Gastroesophageal sphincter (tissue), 4 donors: ENCODE results near the gene OR4B1. TPM values are rescaled to one million over a fixed set of nuclear protein-coding genes. Genes with fewer than 3 reads are reported as not detected.
"Not testable (repeated sequence)": the region's sequence is repeated elsewhere in the genome, so short reads cannot be mapped to it uniquely, and the experiment has no call there.

ENCODE experiments used
- ATAC-seq: fragments of 150-250 bp; one replicate; pipeline ENCODE4 v1.9.1; 2016; ENCODE audit warnings: mild to moderate bottlenecking, moderate library complexity
- H3K27ac ChIP-seq, 4 donors: fragments of 200-600 bp; sonication (generic) in 3 of 4; 1 replicate in 3 of 4; 2 replicates in 1 of 4; pipeline ENCODE4 v1.5.1; 2016 to 2019
- H3K27me3 ChIP-seq: fragments of 200-600 bp; sonication (generic); one replicate; pipeline ENCODE4 v1.5.1; 2019
- H3K36me3 ChIP-seq, 2 donors: fragments of 200-600 bp; sonication (generic); one replicate each; pipeline ENCODE4 v1.5.1; 2019; ENCODE audit warnings: control low read depth in 1 of 2
- H3K4me1 ChIP-seq, 3 donors: fragments of 200-600 bp; sonication (generic); 1 replicate in 2 of 3; 2 replicates in 1 of 3; pipeline ENCODE4 v1.5.1; 2016 to 2019; ENCODE audit warnings: control low read depth in 2 of 3
- H3K4me3 ChIP-seq, 2 donors: fragments of 200-600 bp; sonication (generic); one replicate each; pipeline ENCODE4 v1.5.1; 2019; ENCODE audit warnings: mild to moderate bottlenecking in 1 of 2, moderate library complexity in 1 of 2
- H3K9me3 ChIP-seq, 3 donors: fragments of 200-600 bp; sonication (generic); one replicate each; pipeline ENCODE4 v1.5.1; 2017 to 2019; ENCODE audit warnings: control low read depth in 2 of 3
- EP300 ChIP-seq: sonication (generic); formaldehyde crosslinking; IDR thresholded peaks from one replicate; pipeline ENCODE4 v1.6.1; 2017; ENCODE audit warnings: antibody characterized with exemption, mild to moderate bottlenecking
- POLR2A ChIP-seq, 2 donors: fragments of 450-650 bp; IDR thresholded peaks; one replicate each; pipeline ENCODE4 v1.6.1; 2017; ENCODE audit warnings: antibody characterized with exemption in 2 of 2, mild to moderate bottlenecking in 2 of 2, moderate library complexity in 1 of 2
- POLR2AphosphoS5 ChIP-seq: sonication (generic); formaldehyde crosslinking; IDR thresholded peaks from one replicate; pipeline ENCODE4 v1.6.1; 2017; ENCODE audit warnings: antibody characterized with exemption
- WGBS, 2 donors: methylation state at CpG; one replicate each; pipeline ENCODE4 v1.1.5; 2018; ENCODE audit warnings: low coverage in 1 of 2; 5-methylcytosine and 5-hydroxymethylcytosine counted together
- total RNA-seq, 4 donors: library from RNA; depleted of rRNA; stranded (reverse); fragments of >200 nt; gene quantifications; one replicate each; pipeline ENCODE4 v1.1.0, GENCODE V29; 2016
- TF ChIP-seq, protein P1 (sequence below), 4 experiments: fragments of 200-600 bp in 2 of 4; fragments of 450-650 bp in 2 of 4; sonication (generic) in 1 of 4; IDR thresholded peaks; one replicate each; pipeline ENCODE4 v1.5.1; 2017 to 2019; ENCODE audit warnings: antibody characterized with exemption in 4 of 4, mild to moderate bottlenecking in 2 of 4, moderate library complexity in 2 of 4

The OR4B1 gene
- total RNA-seq, 4 donors from 2014 or later, result not detected

DNA sequence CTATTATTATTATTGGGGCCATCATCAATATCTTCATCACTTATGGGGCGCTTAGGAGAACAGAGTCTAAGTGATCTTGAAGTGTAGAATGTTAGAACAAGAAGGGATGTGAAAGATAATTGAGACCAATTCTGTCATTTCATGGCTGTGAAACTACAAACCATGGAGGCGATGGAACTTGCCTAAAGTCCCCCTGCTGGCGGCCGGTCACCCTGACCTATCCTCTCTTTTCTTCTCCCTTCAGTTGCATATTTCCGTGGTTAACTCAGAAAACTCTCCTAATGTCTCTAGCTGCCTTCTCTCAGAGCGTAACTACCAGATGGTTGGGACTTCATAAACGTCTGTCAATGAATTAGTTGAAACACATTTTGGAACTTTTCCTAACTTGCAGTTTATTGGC, 6.6 kb upstream of the OR4B1 start:
- H3K4me1 ChIP-seq, result no peaks in the 10 kb centered on the region
- TF ChIP-seq, protein P1, sequence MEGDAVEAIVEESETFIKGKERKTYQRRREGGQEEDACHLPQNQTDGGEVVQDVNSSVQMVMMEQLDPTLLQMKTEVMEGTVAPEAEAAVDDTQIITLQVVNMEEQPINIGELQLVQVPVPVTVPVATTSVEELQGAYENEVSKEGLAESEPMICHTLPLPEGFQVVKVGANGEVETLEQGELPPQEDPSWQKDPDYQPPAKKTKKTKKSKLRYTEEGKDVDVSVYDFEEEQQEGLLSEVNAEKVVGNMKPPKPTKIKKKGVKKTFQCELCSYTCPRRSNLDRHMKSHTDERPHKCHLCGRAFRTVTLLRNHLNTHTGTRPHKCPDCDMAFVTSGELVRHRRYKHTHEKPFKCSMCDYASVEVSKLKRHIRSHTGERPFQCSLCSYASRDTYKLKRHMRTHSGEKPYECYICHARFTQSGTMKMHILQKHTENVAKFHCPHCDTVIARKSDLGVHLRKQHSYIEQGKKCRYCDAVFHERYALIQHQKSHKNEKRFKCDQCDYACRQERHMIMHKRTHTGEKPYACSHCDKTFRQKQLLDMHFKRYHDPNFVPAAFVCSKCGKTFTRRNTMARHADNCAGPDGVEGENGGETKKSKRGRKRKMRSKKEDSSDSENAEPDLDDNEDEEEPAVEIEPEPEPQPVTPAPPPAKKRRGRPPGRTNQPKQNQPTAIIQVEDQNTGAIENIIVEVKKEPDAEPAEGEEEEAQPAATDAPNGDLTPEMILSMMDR (IDR thresholded peaks at IDR 0.05), result no peak
- no peaks in the 10 kb centered on the region for H3K27me3 ChIP-seq
- no peak overlapping the region for H3K27ac ChIP-seq
- WGBS, 2 donors, result 19 to 37% methylated on average over 7 of the region's 7 CpGs
- H3K9me3 ChIP-seq, result no peaks in the 10 kb centered on the region
- H3K4me3 ChIP-seq, result no peak overlapping the region
- ATAC-seq, result no peak
- no peaks in the 10 kb centered on the region for H3K36me3 ChIP-seq

DNA sequence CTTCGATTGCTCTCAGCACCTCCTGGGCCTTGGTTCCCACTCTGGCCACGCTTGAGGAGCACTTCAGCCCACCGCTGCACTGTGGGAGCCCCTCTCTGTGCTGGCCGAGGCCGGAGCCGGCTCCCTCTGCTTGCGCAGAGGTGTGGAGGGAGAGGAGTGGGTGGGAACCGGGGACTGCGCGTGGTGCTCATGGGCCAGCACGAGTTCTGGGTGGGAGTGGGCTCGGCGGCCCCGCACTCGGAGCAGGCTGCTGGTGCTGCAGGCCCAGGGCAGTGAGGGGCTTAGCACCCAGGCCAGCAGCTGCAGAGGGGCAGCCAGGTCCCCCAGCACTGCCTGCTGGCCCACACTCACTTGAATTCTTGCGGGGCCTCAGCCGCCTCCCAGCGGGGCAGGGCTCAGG, 12.2 kb downstream of the OR4B1 start:
- Histone ChIP-seq H3K27ac (no peak overlapping the region), H3K9me3 (peaks cover 0 to 22% (median 0%) of the 10 kb centered on the region in 3 donors), H3K27me3 (no peaks in the 10 kb centered on the region), H3K4me1 (no peaks in the 10 kb centered on the region), H3K36me3 (no peaks in the 10 kb centered on the region), H3K4me3 (no peak overlapping the region)
- no peak for ATAC-seq
- WGBS, 2 donors, result no CpG with 5 or more reads among the region's 18 CpGs
- TF ChIP-seq EP300 (no peak), POLR2A (IDR thresholded peaks at IDR 0.05) (no peak), POLR2AphosphoS5 (no peak)
- TF ChIP-seq, protein P1 (IDR thresholded peaks at IDR 0.05), result no peak

DNA sequence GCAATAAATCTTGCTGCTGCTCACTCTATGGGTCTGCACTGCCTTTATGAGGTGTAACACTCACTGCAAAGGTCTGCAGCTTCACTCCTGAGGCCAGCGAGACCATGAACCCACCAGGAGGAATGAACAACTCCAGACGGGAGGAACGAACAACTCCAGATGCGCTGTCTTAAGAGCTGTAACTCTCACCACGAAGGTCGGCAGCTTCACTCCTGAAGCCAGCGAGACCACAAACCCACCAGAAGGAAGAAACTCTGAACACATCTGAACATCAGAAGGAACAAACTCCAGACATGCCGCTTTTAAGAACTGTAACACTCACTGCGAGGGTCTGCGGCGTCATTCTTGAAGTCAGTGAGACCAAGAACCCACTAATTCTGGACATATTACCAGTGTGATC, 13.4 kb downstream of the OR4B1 start:
- not testable (repeated sequence) for H3K36me3 ChIP-seq, H3K4me1 ChIP-seq, H3K4me3 ChIP-seq, H3K27ac ChIP-seq, H3K27me3 ChIP-seq, ATAC-seq
- H3K9me3 ChIP-seq, result peaks cover 0 to 22% (median 0%) of the 10 kb centered on the region in 3 donors
- 83% methylated on average over 6 of the region's 11 CpGs; no CpG with 5 or more reads in 1 of the 2 donors for WGBS, 2 donors

DNA sequence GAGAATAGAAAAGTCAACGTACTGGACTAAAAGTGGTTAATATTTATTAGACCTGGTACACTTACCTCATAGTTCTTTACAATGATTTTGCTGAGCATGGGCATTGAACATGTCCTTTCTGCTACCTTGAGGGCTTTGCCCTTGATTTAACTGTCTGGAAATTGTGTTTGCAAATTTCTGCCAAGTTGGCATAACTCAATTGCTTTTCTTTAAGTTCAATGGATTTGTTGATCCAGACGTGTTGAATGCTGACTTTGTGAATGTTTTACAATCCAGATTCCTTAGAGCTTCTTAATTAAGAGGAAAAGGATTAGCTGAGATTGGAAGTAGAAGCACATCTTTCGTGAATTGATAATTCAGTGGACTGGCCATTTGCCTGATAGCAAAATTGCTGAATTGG, 21.1 kb downstream of the OR4B1 start:
- ATAC-seq, result no peak
- peaks cover 0 to 9% (median 0%) of the 10 kb centered on the region in 3 donors for H3K9me3 ChIP-seq
- TF ChIP-seq, protein P1 (IDR thresholded peaks at IDR 0.05), result no peak
- TF ChIP-seq EP300 (no peak), POLR2AphosphoS5 (no peak), POLR2A (IDR thresholded peaks at IDR 0.05) (no peak)
- H3K36me3 ChIP-seq, result no peaks in the 10 kb centered on the region
- no peak overlapping the region for H3K27ac ChIP-seq
- 24 to 29% methylated on average over 3 of the region's 3 CpGs for WGBS, 2 donors
- H3K4me1 ChIP-seq, result no peaks in the 10 kb centered on the region
- peaks cover 4% of the 10 kb centered on the region for H3K27me3 ChIP-seq
- no peak overlapping the region for H3K4me3 ChIP-seq

DNA sequence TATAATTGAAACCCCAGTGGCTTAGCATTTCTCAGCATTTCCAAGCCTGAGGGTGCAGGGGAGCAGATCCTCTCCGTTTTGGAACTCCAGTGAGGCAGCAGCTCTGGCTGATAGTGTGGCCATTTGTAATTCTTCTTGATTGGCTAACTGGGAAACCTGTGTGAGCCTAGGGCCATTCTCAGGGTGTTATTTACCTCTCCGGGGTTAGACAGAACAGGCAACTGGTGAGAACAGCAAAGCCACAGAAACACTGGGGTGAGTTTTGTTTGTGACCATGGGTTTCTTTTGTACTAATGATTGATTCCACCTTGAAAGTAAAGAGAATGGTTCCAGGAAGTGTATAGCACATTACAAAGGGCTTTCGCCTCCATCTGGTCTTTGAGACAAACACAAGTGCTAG, 25.9 kb downstream of the OR4B1 start:
- H3K4me1 ChIP-seq, result no peaks in the 10 kb centered on the region
- H3K36me3 ChIP-seq, result no peaks in the 10 kb centered on the region
- H3K4me3 ChIP-seq, result no peak overlapping the region
- peaks cover 4% of the 10 kb centered on the region for H3K27me3 ChIP-seq
- H3K9me3 ChIP-seq, result peaks cover 0 to 15% (median 0%) of the 10 kb centered on the region in 3 donors
- no peak overlapping the region for H3K27ac ChIP-seq
- no peak for ATAC-seq
- 58 to 100% methylated on average over 1 to 2 of the region's 3 CpGs for WGBS, 2 donors
- TF ChIP-seq POLR2A (IDR thresholded peaks at IDR 0.05) (no peak), EP300 (no peak)
- TF ChIP-seq, protein P1 (IDR thresholded peaks at IDR 0.05), result no peak

DNA sequence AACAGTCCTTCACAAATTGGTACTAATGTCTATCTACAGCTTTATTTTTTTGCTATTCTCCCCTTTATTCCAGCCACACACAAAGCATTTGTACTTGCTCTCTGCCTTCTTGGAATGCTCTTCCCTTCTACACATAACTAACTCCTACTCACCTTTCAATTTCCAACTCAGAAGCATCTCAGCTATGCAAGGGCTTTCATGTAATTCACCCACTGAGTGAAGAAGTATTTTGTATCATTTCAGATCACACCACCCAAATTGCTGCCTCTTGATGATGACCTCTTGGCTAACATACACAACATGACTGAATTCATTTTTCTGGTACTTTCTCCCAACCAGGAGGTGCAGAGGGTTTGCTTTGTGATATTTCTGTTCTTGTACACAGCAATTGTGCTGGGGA, 28.2 kb downstream of the OR4B1 start, which contains the start of gene OR4X2:
OR4X2 (plus strand) TSS at position 301 of the 400 bp plus-strand sequence; CDS start at position 301, 0 bp downstream.
- Histone ChIP-seq H3K9me3 (peaks cover 0 to 30% (median 0%) of the 10 kb centered on the region in 3 donors), H3K27ac (no peak within 1 kb of the TSS), H3K36me3 (no peaks in the 10 kb centered on the region), H3K4me1 (no peaks in the 10 kb centered on the region), H3K4me3 (no peak within 1 kb of the TSS), H3K27me3 (peaks cover 4% of the 10 kb centered on the region)
- no peak for ATAC-seq
- TF ChIP-seq, protein P1 (IDR thresholded peaks at IDR 0.05), result no peak
- TF ChIP-seq EP300, result no peak
- no peak for TF ChIP-seq POLR2A (IDR thresholded peaks at IDR 0.05)
- no peak for TF ChIP-seq POLR2AphosphoS5
